T-helper 1 cell (primary cell): Measurements from ENCODE around the gene CDH4.
"Not testable (repeated sequence)": the region's sequence is repeated elsewhere in the genome, so short reads cannot be mapped to it uniquely, and the experiment has no call there.

Source experiments
- DNase-seq, 5 donors: peaks; one replicate each; pipeline ENCODE4 v3.0.0-alpha.2; 2012 to 2020

CDH4 gene

DNA sequence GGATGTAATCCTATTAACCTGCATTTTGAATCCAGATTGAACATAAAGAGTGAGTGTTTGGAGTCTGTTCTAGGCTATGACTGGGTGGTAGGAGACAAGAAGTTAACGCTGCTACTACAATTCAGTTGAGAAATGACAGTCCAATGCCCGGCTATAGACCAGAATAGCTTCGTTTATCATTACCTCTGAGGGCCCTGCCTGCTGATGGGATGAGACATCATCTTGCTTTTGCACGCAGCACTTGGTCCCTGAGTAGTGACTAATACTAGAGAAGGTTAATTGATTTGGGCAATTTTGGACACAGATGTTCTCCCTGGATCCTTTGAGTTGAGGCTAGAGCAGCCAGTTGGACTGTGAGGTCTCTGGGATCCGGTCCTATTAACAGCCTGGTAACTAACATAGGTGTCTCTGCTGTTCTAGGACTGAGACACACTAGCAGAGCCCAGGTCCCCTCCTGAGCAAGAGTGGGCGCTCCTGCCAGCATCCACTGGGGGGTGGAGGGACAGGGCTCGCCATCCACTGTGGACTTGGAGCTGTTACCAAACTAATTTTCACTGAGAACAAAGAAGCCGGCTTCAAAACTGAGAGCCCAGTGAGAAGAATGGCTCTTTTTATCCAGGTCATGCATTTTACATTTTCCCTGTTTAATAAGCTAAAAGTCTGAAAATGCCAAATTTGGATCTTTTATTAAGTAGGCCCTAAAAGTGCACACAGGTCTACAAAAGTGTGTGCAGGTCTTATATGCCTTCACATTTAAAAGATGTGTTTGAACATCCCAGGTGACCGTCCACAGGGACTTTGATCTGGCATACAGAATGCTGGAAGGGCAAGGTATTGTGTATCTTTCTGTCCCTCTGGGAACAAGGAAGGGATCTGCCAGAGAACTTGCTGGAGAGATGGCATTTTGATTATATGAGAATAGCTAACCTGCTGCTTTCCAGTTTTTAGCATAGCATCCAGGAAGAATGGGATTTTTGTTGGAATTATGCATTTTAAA lies 212.5 kb downstream of the CDH4 start:
- no peak for DNase-seq

DNA sequence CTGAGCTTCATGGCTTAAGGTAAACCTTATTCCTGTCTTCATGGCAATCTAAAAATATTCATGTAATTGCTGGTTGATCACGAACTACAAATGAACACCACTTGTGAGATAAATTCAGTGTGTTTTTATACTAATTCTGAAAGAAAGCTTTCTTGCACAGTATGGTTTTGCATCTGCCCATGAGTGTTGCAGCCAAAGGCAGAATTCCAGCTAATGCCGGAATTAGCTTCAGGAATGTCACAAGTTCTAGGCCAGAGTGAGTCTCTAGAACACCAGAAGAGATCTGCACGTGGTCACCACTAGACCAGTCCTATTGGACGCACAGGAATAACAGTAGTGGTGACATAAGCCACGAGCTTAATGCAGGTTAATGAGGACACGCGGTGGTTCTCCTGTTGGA lies 223.7 kb downstream of the CDH4 start:
- no peak for DNase-seq

DNA sequence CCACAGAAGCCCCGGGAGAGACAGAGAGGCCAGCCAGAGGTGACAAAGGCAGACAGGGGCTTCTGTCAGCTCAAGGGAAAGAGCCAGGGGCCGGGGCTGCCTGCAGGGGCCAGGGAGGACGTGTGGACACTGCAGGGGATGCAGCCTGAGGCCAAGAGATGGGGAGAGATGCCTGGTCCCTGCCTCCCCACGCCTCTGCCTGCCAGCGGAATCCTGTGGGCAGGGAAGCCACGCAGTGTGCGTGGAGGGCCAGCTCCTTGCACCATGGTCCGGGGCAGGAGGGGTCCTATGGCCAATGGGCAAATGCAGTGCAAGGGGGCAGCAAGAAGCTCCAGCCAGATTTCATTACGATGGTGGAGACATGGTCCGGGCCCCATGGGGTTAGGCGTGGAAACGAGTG lies 224.9 kb downstream of the CDH4 start:
- DNase-seq = no peak

DNA sequence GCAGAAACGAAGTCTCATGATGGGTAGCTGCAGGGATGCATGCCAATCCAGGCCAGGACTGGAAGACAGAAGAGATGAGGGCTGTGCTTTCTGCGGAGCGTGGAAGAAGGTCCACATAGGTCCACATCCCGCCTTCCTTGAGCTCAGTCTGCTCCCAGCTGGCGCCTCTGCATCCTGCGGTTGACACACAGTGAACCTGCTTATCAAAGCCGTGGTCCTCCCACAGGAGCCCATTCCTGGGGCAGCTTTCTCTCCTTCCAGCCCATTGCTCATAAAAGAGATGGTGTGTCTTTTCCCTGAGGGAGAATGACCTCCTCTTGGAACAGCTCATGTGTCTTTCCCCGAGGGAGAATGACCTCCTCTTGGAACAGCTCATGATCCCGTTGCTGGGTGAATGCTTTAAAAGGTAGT lies 225.4 kb downstream of the CDH4 start:
- DNase-seq = no peak

DNA sequence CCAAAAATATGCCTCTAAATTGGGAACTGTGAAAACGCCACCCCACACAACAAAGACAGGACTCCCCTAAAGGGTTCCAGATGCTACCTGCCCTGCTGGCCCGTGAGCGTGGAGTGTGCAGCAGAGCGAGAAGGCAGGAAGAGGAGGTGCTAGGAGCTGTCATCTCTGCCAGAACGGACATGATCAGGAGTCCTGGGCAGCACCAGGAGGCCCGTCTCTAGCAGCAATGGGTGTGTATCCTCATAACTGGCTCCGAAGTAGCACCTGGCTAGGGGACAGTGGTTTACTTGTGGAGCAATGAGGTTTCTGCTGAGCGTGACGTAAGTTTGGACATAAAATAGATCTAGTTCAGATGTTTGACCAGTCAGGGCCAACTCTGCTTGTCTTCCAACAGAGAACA lies 226.0 kb downstream of the CDH4 start:
- DNase-seq = no peak

DNA sequence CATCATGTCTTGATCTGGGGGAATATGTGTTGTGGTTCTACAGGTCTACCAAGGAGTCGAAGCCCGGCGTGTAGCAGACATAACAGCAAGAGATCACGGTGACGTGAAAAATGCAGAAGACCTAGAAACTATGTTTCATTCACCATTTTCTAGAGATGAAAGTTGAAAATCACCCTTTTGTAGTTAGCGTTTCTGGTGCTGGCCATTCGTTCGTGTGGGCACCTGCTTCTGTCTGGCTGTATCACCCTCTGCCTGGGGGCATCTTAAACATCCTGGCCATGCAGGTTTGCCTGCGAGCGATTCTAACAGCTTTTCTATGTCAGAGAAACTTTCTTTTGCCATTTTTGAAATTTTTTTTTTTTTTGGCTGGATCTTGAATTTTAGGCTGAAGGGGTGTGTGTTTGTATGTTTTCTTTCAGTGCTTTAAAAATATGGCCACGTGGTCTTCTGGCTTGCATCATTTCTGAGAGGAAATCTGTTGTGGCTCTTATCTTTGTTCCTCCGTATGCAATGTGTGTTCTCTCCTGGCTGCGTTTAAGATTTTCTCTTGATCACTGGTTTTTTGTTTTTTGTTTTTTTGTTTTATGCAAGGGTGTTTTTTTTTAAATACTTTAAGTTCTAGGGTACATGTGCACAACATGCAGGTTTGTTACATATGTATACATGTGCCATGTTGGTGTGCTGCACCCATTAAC lies 226.7 kb downstream of the CDH4 start:
- no peak for DNase-seq

DNA sequence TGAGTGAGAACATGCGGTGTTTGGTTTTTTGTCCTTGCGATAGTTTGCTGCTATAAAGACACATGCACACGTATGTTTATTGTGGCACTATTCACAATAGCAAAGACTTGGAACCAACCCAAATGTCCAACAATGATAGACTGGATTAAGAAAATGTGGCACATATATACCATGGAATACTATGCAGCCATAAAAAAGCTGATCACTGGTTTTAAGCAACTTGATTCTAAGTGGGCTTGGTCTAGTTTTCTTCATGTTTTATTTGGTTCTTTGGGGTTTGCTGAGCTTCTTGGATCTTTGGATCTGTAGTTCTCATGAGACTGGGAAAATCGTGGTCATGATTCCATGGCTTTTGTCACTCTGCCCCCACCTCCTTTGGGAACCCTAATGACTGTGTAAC lies 227.4 kb downstream of the CDH4 start:
- DNase-seq = not testable (repeated sequence)

DNA sequence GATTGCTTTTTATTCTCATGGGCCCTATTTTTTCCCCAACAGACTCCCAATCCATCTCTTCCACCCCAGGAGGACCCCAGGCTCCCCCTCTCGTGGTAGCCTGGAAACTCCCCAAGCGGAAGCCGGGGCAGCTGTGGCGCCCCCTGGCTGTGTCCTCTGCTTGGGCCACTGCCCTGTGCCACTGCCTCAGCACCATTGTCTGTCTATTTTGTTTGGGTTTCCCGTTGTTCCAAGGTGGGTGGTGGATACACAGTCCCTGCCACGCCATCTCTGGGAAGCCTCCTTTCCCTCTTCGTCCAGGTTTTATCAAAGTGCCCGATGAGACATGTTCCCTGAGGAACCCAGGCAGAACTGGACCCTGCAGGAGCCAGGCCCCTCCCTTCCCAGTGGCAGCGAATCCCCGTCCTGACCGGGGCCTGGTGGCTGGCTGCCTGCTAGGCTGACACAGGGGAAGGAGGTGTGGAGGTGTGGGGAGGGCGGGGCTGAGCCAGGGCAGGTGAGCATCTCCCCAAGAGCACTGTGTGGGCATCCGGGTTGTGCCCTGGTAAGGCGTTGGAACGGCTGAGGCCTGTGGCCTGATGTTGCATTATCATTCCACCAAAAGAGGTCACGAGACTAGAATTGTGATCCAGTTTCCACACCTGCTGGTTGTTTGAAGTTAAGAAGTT lies 228.2 kb downstream of the CDH4 start:
- no peak for DNase-seq

DNA sequence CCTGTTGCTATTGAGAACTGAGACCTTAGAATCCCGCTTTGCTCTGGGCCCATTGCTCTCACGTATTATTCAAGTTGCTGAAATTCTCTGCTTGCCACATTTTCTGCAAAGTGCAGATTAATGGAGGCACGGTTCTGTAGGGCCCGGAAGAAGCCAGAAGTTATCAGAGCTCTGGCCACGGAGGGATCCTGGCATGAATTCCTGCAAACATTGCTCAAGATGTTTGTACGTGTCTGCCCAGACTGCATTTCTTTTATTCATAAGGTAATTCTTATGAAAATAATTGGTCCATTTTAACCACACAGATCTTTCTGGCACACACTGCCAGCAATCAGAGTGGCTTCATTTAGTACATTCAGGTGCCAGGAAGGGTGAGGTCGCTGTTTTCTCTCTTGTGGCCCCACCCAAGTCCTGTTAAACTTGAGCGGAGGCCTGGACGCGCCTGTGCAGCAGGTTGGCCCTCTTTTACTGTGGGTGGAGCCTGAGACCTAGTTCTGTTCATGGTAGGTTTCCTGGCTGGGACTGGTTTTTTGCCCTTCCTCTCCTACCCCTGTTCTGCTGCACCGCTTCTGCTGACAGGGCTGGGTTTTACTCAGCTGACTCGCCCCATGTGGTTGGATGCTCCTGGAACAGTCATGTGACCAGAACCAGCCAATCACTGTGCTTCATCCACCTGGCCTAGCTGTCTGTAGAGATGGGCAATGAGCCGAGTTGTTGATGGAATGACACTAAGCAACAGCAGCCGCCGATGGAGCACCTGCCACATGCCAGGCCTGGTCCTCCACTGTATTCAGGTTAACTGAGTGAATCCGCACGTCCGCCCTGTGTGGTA lies 230.2 kb downstream of the CDH4 start:
- no peak for DNase-seq

DNA sequence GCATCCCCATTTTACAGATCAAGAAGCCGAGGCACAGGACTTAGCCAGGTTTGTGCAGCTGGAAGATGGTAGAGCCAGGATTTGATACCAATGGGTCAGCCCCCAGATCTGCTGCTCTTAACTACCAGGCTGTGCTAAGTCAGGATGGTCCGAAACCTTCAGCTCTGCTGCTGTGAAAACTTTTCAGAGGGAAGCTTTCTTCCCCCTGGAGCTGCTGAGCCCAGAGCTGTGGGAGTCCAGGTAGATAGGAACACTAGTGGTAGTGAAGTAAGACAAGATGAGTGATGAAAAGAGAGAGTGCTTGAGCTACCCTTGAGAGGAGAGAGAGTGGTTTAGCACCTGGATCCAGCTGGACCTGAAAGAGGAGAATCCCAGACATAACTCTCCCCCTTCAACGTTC lies 230.8 kb downstream of the CDH4 start:
- DNase-seq = no peak

DNA sequence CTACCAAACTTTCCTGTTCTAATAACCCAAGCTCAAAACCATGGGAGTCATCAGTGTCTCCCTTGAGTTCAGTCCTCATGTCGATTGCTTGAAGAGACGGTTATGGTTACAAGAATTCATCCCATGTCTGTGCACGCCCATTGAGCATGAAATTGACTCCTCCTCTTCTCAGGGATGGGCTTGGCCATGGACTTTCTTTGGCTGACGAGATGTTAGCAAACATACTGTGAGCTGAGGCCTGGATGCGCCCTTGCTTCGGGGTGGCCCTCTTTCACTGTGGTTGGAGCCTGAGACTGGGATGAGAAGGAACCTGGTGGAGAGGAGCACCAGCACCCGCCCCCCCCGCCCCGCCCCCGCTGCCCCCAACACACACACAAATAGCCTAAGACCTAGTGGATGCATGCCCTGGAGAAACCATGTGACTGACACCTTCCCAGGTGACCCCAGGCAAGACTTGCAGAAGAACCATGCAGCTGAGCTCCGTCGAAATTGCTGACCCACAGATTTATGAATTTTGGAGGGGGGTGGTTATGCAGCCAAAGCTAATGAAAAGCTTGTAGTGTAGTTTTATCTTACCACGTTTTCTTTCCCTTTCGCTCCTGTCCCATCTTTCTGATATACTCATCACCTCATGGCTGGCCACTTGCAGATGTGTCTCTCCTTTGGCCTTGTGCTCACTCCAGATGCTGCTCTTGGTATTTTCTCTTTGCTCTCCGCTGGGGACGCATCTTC lies 231.4 kb downstream of the CDH4 start:
- no peak for DNase-seq

DNA sequence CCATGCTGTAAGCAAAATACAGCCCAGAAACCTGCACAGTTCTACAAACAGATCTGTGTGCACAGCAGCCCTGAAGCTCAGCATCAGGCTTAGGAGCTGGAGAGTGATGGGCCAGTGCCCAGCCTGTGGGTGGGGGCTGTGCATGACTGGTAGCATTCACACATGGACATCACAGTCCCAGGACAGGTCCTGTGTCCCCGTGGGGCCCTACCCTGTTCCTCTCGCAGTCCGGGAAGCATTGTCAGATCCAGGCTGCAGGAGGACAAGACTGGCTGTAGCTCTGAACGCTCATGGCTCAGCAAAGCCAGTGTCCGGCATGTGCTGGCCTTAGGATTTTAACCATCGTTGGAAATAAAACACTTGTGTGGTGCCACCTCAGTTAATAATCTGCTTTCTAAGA lies 234.1 kb downstream of the CDH4 start:
- DNase-seq = no peak

DNA sequence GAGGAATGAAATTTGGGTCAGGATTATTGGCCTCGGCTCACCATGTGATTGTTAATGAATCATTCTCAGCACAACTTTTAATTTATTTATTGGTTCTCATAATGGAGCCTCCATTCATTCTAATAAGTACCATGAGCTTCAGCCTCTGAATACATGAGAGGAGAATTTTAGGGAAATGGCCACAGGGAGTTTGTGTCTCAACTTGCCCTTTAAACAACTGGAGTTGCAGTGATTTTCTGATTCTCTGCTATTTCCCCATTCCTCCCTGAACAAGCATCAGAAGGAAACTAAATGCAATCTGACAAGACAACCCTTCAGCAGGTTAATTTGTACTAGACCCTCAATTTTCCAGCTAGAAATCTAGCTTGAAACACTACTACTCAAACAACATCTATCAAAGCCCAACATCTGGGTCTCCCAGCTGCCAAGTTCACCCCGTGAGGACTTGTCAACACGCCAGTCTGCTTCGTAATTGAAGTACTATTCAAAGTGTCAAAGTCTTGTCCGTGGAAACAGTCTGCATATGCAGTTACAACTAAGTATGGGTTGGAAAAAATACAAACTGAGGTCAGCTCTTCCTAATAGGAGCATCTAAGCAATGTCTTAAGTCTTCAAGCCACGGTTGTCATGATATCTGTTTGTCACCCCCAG lies 235.4 kb downstream of the CDH4 start:
- DNase-seq = no peak

DNA sequence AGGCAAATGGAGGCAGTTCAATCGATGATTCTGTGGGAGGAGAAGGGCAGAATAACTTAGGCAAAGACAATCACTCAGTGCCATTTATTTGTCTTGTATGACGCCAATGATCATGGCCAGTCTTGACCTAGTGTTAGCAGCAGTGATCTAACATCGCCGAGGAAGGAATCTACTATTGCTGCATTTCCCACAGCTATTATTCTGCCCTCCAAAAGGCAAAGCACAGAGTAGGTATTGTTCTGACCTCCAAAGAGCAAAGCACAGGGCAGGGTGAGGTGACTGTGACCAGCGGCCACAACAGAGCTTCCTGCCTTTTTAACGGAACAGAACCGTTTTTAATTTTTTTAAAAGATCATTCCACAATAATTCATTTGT lies 235.9 kb downstream of the CDH4 start:
- DNase-seq = no peak

DNA sequence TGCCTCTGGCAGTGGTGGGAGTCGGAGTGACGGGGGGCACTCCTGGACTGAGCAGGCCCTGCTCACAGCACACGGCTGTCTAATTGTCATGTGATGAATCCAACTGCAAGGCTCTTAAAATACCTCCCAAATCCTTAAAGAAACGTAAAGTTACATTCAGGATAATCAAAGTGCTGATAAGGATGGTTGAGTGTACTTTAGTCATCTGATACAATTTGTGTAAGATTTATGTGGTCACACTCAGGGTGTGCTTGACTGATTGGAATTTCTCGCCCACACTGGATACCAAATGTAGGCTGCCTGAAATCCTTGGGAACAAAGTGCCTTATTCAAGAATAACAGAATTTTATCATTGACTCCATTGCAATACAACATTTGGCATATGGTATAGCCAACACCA lies 238.7 kb downstream of the CDH4 start:
- DNase-seq = no peak

DNA sequence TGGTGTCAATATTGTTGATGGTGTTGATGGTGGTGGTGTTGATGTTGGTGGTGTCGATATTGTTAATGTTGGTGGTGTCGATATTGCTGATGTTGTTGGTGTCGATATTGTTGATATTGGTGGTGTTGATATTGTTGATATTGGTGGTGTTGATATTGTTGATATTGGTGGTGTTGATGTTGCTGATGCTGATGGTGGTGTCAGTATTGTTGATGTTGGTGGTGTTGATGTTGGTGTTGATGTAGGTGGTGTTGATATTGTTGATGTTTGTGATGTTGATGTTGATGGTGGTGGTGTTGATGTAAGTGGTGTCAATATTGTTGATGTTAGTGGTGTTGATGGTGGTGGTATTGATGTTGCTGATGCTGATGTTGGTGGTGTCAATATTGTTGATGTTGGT lies 240.0 kb downstream of the CDH4 start:
- no peak for DNase-seq

DNA sequence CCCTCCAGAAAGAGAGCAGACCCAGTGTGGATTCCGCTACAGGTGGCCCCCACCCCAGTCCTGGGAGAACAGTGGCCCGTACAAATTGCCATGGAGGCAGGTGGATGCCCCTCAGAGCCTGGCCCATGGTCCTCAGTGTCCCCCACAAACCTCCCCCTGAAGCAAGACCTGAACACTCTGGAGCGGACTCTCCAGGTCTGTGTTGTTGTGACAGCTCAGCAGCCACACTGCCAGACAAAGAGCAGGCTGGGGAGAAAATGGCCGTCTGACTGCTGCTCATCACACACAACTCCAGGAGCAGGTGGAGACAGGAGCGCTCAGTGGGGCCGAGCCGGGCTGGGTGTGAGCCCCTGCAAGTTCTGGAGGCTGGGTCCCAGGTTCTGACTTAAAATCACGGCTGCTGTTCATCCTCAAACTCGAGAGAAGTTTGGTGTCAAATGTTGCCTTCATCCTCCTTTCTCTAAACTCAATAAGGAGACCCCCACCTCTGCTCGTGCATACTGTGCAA lies 241.8 kb downstream of the CDH4 start:
- DNase-seq = no peak

DNA sequence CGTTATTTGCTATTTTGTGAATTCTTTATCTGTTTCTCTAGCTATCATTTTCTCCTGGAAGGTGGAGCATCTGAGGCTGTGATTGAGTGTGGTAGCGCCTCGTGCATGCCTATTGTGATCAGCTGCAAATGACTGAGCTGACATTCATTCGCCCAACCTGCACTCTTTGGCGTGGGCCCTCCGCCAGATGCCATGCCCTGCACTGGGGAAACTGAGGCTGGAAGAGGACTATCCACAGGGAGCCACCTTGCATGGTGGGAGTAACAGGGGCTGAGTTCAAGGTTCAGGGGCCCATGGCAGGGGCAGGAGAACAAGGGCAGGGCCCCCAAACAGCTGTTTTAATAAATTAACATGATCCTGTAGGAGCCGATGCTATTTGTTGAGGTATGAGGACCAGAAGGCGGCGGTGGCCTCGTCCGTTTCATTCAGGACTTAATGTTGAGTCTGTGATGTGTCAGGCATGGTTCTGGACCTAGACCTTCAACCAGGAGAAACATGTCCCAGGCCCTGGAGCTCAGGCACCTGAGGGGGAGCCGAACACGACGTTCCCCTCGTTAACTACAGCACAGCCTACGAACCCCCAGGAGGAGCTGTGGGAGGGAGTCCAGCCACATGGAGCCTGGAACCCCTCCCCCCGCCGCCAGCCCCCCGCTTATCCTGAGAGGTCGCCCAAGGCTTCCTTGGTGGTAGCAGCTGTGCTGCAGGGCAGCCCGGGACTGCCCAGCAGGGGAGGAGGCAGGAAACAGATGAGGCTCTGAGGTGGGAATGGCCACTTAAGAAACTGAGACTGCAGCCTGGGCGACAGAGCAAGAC lies 242.9 kb downstream of the CDH4 start:
- no peak for DNase-seq

DNA sequence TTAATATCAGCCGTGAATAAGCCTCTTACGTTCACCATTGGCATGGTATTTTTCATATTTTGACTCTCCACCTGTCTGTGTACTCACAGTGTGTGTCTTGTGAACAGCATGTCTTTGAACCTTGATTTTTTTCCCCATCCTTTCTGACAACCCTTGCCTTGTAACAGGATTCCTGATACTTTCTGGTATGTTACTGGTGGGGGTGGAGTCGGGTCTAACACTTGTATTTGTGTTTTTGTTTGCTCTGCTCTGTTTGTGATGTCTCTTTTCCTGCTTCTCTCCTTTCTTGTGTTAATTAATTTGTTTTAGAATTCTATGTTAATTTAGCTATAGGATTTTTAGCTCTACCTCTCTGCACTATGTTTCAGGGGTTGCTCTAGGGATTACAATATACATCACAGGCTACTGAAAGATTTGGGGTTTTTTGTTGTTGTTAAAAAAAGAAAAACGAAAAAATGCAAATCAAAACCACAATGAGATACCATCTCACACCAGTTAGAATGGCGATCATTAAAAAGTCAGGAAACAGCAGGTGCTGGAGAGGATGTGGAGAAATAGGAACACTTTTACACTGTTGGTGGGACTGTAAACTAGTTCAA lies 245.1 kb downstream of the CDH4 start:
- DNase-seq = no peak
